Parathyroid adenoma (tissue), 2 donors: ENCODE data around the gene LHFPL6.

ENCODE experiments used
- H2AFZ ChIP-seq: fragments of 300-600 bp; sonication (generic); one replicate; pipeline ENCODE4 v1.7.0; 2017; ENCODE audit warnings: antibody characterized with exemption, mild to moderate bottlenecking
- H3K27ac ChIP-seq: fragments of 300-600 bp; sonication (generic); one replicate; pipeline ENCODE4 v1.7.0; 2017
- H3K27me3 ChIP-seq: fragments of 300-600 bp; sonication (generic); one replicate; pipeline ENCODE4 v1.7.0; 2017; ENCODE audit warnings: low read length; ENCODE audit not compliant: control insufficient read depth, insufficient read depth
- H3K36me3 ChIP-seq: fragments of 300-600 bp; sonication (generic); one replicate; pipeline ENCODE4 v1.7.0; 2017; ENCODE audit warnings: low read length; ENCODE audit not compliant: control insufficient read depth, insufficient read depth
- H3K4me1 ChIP-seq: fragments of 300-600 bp; sonication (generic); one replicate; pipeline ENCODE4 v1.7.0; 2017; ENCODE audit warnings: control low read depth
- H3K4me2 ChIP-seq: fragments of 300-600 bp; sonication (generic); one replicate; pipeline ENCODE4 v1.7.0; 2017; ENCODE audit warnings: low read length
- H3K4me3 ChIP-seq: fragments of 300-600 bp; sonication (generic); one replicate; pipeline ENCODE4 v1.7.0; 2017; ENCODE audit warnings: low read depth, low read length
- H3K79me2 ChIP-seq: fragments of 300-600 bp; sonication (generic); one replicate; pipeline ENCODE4 v1.7.0; 2017; ENCODE audit warnings: control low read depth
- H3K9ac ChIP-seq: fragments of 300-600 bp; sonication (generic); one replicate; pipeline ENCODE4 v1.7.0; 2017; ENCODE audit warnings: mild to moderate bottlenecking
- H3K9me3 ChIP-seq: fragments of 300-600 bp; sonication (generic); one replicate; pipeline ENCODE4 v1.7.0; 2017; ENCODE audit warnings: low read length; ENCODE audit not compliant: control insufficient read depth
- TF ChIP-seq, protein P1 (sequence below): fragments of 300-600 bp; sonication (generic); IDR thresholded peaks from one replicate; pipeline ENCODE4 v1.7.0; 2017; ENCODE audit warnings: antibody characterized with exemption, mild to moderate bottlenecking
- donor health status: primary hyperparathyroidism.

Gene LHFPL6

DNA sequence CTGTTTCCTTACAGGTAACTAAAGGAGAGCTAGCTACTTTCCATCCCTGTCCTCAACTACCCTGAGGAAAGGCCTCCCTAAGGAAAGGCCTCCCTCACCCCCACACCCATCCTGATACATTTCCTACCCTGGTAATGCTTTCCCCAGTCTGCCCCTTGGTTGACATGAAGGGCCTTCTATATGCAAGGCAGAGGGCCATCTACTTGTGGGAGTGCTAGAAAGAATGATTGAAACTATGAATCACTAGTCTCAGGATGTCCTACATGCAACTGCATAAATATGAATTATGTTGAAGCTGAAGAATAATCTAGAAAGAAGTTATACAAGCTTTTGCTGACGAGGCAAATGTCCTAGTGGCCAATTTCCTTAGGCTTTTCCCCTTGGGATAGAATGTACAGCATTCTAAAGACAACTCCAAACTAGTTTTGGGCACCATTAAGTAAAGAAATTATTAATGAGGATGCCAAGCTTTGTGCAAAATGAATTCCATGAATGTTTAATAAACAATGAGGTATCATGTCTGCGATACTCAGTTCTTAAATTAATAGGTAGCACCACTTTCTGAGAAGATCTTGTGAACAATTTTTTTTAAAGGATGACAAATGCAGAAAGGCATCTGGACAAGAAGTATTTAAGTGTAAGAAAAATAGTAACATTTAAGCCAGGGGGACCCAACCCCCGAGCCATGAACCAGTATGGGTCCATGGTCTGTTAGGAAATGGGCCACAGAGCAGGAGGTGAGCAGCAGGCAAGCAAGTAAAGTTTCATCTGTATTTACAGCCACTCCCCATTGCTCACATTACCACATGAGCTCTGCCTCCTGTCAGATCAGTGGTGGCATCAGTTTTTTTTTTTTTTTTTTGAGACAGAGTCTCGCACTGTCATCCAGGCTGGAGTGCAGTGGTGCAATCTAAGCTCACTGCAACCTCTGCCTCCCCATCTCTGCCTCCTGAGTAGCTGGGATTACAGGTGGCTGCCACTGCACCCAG, 223.0 kb downstream of the LHFPL6 start:
- Histone ChIP-seq H3K4me3 (no peak overlapping the region), H3K36me3 (no peaks in the 10 kb centered on the region)

DNA sequence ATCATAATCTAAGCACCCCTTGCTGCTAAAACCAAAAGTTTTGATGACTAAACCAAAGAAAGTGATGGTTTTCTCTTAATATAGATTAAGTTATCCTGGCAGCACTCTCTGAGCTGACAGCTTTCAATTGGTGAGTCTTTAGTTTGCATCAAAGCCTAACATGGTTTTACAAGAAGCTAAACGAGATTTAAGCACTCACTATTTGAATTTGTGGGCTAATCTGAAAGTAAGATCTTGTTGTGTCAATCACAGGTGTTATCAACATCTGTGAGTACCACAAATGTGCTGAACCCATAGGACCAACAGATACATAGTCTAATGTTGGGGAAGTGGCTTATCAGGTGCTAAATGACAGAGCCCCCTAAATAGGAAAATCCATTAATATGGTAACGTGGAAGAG, 223.9 kb downstream of the LHFPL6 start:
- no peaks in the 10 kb centered on the region for H3K79me2 ChIP-seq
- no peak overlapping the region for H3K4me3 ChIP-seq
- H3K9me3 ChIP-seq, result no peaks in the 10 kb centered on the region
- no peak overlapping the region for H3K9ac ChIP-seq
- no peaks in the 10 kb centered on the region for H3K36me3 ChIP-seq
- TF ChIP-seq, protein P1, sequence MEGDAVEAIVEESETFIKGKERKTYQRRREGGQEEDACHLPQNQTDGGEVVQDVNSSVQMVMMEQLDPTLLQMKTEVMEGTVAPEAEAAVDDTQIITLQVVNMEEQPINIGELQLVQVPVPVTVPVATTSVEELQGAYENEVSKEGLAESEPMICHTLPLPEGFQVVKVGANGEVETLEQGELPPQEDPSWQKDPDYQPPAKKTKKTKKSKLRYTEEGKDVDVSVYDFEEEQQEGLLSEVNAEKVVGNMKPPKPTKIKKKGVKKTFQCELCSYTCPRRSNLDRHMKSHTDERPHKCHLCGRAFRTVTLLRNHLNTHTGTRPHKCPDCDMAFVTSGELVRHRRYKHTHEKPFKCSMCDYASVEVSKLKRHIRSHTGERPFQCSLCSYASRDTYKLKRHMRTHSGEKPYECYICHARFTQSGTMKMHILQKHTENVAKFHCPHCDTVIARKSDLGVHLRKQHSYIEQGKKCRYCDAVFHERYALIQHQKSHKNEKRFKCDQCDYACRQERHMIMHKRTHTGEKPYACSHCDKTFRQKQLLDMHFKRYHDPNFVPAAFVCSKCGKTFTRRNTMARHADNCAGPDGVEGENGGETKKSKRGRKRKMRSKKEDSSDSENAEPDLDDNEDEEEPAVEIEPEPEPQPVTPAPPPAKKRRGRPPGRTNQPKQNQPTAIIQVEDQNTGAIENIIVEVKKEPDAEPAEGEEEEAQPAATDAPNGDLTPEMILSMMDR, result no peak
- no peak overlapping the region for H3K27ac ChIP-seq
- no peaks in the 10 kb centered on the region for H3K27me3 ChIP-seq
- no peak overlapping the region for H2AFZ ChIP-seq
- peaks cover 3% of the 10 kb centered on the region for H3K4me1 ChIP-seq
- no peak overlapping the region for H3K4me2 ChIP-seq

More for the DNA sequence above, 223.0 kb downstream of the LHFPL6 start:
- no peak overlapping the region for H3K27ac ChIP-seq
- H2AFZ ChIP-seq, result no peak overlapping the region
- peaks cover 3% of the 10 kb centered on the region for H3K4me1 ChIP-seq
- H3K9me3 ChIP-seq, result no peaks in the 10 kb centered on the region
- H3K4me2 ChIP-seq, result no peak overlapping the region
- TF ChIP-seq, protein P1, result no peak
- no peaks in the 10 kb centered on the region for H3K27me3 ChIP-seq
- H3K9ac ChIP-seq, result no peak overlapping the region
- no peaks in the 10 kb centered on the region for H3K79me2 ChIP-seq

GRCh38 chr13:39378306-39378705, 224.7 kb downstream of the LHFPL6 start:
- H3K36me3 ChIP-seq, result no peaks in the 10 kb centered on the region
- H3K9ac ChIP-seq, result no peak overlapping the region
- H3K79me2 ChIP-seq, result no peaks in the 10 kb centered on the region
- H3K4me2 ChIP-seq, result no peak overlapping the region
- no peaks in the 10 kb centered on the region for H3K27me3 ChIP-seq
- H3K4me1 ChIP-seq, result peaks cover 3% of the 10 kb centered on the region
- TF ChIP-seq, protein P1, result no peak
- no peak overlapping the region for H3K27ac ChIP-seq
- H3K9me3 ChIP-seq, result no peaks in the 10 kb centered on the region
- no peak overlapping the region for H2AFZ ChIP-seq
- no peak overlapping the region for H3K4me3 ChIP-seq

- H3K4me2 ChIP-seq, result no peak overlapping the region
- H3K9ac ChIP-seq, result no peak overlapping the region
- H3K79me2 ChIP-seq, result no peaks in the 10 kb centered on the region
- no peak overlapping the region for H3K4me3 ChIP-seq
- no peaks in the 10 kb centered on the region for H3K36me3 ChIP-seq
- no peak overlapping the region for H3K27ac ChIP-seq
- no peak overlapping the region for H2AFZ ChIP-seq
- no peaks in the 10 kb centered on the region for H3K27me3 ChIP-seq
- no peaks in the 10 kb centered on the region for H3K9me3 ChIP-seq
- TF ChIP-seq, protein P1, result no peak
- H3K4me1 ChIP-seq, result peaks cover 3% of the 10 kb centered on the region
Observed at GRCh38 chr13:39377699-39378098, 225.3 kb downstream of the LHFPL6 start.
